Liver (tissue), 9 donors: ENCODE measurements around the gene GALNTL6. TPM values are rescaled to one million over a fixed set of nuclear protein-coding genes. Genes with fewer than 3 reads are reported as not detected.

ENCODE experiments used
- DNase-seq: peaks from one replicate; pipeline ENCODE4 v3.0.0-alpha.2; 2017; ENCODE audit warnings: low spot score
- H3K27ac ChIP-seq, 2 donors: one replicate each; pipeline ENCODE4 v1.7.0; 2013; ENCODE audit warnings: inconsistent platforms in 2 of 2, low read length in 2 of 2, control low read depth in 1 of 2, low read depth in 1 of 2, mild to moderate bottlenecking in 1 of 2
- H3K27me3 ChIP-seq, 4 donors: one replicate each; pipeline versions ENCODE4 v1.6.1 to v1.7.0; 2013; ENCODE audit warnings: low read length in 3 of 4, inconsistent platforms in 1 of 4, mild to moderate bottlenecking in 1 of 4, moderate library complexity in 1 of 4; ENCODE audit not compliant: control insufficient read depth in 4 of 4, insufficient read depth in 4 of 4
- H3K36me3 ChIP-seq, 4 donors: one replicate each; pipeline versions ENCODE4 v1.6.1 to v1.7.0; 2013; ENCODE audit warnings: low read length in 3 of 4, mild to moderate bottlenecking in 3 of 4, low read depth in 1 of 4, moderate library complexity in 1 of 4; ENCODE audit not compliant: control insufficient read depth in 4 of 4, insufficient read depth in 3 of 4
- H3K4me1 ChIP-seq, 4 donors: one replicate each; pipeline versions ENCODE4 v1.6.1 to v1.7.0; 2013; ENCODE audit warnings: low read length in 3 of 4, mild to moderate bottlenecking in 3 of 4, moderate library complexity in 1 of 4; ENCODE audit not compliant: control insufficient read depth in 4 of 4, insufficient read depth in 4 of 4
- H3K4me3 ChIP-seq, 3 donors: one replicate each; pipeline versions ENCODE4 v1.6.1 to v1.7.0; 2013; ENCODE audit warnings: low read length in 3 of 3, control low read depth in 1 of 3, low read depth in 1 of 3, mild to moderate bottlenecking in 1 of 3
- H3K9ac ChIP-seq, 2 donors: one replicate each; pipeline ENCODE4 v1.7.0; 2013; ENCODE audit warnings: low read length in 2 of 2, mild to moderate bottlenecking in 2 of 2, moderate library complexity in 2 of 2, control low read depth in 1 of 2, low read depth in 1 of 2
- H3K9me3 ChIP-seq, 4 donors: one replicate each; pipeline versions ENCODE4 v1.6.1 to v1.7.0; 2013; ENCODE audit warnings: low read length in 3 of 4; ENCODE audit not compliant: control insufficient read depth in 4 of 4
- ATF3 ChIP-seq: IDR thresholded peaks from 2 replicates; pipeline ENCODE4 v1.6.1; 2016; ENCODE audit warnings: antibody characterized with exemption
- CTCF ChIP-seq: fragments of 150-350 bp; IDR thresholded peaks from 2 replicates; pipeline ENCODE4 v1.5.1; 2017; ENCODE audit warnings: improper control_type of control experiment, low read depth, low read length; ENCODE audit not compliant: missing input control
- FOXA1 ChIP-seq: IDR thresholded peaks from 2 replicates; pipeline ENCODE4 v1.6.1; 2016; ENCODE audit warnings: antibody characterized with exemption
- FOXA2 ChIP-seq: IDR thresholded peaks from 2 replicates; pipeline ENCODE4 v1.6.1; 2016; ENCODE audit warnings: antibody characterized with exemption
- GABPA ChIP-seq, 2 donors: IDR thresholded peaks in 1 of 2; conservative IDR thresholded peaks in 1 of 2; 2 replicates each; pipeline ENCODE4 v1.6.1; 2016; ENCODE audit warnings: antibody characterized with exemption in 2 of 2, mild to moderate bottlenecking in 1 of 2, moderate library complexity in 1 of 2
- HNF4G ChIP-seq: IDR thresholded peaks from 2 replicates; pipeline ENCODE4 v1.6.1; 2016; ENCODE audit warnings: antibody characterized with exemption
- JUND ChIP-seq, 2 donors: IDR thresholded peaks; 2 replicates each; pipeline ENCODE4 v1.6.1; 2016; ENCODE audit warnings: antibody characterized with exemption in 2 of 2
- MAX ChIP-seq: IDR thresholded peaks from 2 replicates; pipeline ENCODE4 v1.6.1; 2016; ENCODE audit warnings: antibody characterized with exemption
- NR2F2 ChIP-seq: IDR thresholded peaks from 2 replicates; pipeline ENCODE4 v1.6.1; 2016; ENCODE audit warnings: antibody characterized with exemption
- RAD21 ChIP-seq, 2 donors: IDR thresholded peaks; 2 replicates each; pipeline ENCODE4 v1.6.1; 2016; ENCODE audit warnings: antibody characterized with exemption in 2 of 2, mild to moderate bottlenecking in 2 of 2
- REST ChIP-seq: IDR thresholded peaks from 2 replicates; pipeline ENCODE4 v1.6.1; 2016; ENCODE audit warnings: antibody characterized with exemption, mild to moderate bottlenecking
- RXRA ChIP-seq, 2 donors: IDR thresholded peaks; 2 replicates each; pipeline ENCODE4 v1.6.1; 2017 to 2018; ENCODE audit warnings: antibody characterized with exemption in 2 of 2, mild to moderate bottlenecking in 1 of 2
- TAF1 ChIP-seq: conservative IDR thresholded peaks from 2 replicates; pipeline ENCODE4 v1.6.1; 2016; ENCODE audit warnings: antibody characterized with exemption, mild to moderate bottlenecking
- YY1 ChIP-seq: IDR thresholded peaks from 2 replicates; pipeline ENCODE4 v1.6.1; 2016; ENCODE audit warnings: antibody characterized with exemption, mild to moderate bottlenecking
- ZBTB33 ChIP-seq: IDR thresholded peaks from 2 replicates; pipeline ENCODE4 v1.6.1; 2016; ENCODE audit warnings: antibody characterized with exemption
- WGBS: extraction: QIAGEN DNeasy Blood & Tissue Kit; methylation state at CpG from one replicate; pipeline ENCODE4 v1.1.7; 2013; 5-methylcytosine and 5-hydroxymethylcytosine counted together
- polyA plus RNA-seq, 2 donors: library from polyadenylated mRNA; stranded (reverse) in 1 of 2; unstranded in 1 of 2; fragments of 200-250 nt in 1 of 2; fragments of >200 nt in 1 of 2; fragmentation: Nextera tagmentation in 1 of 2; extraction: Ambion mirVana in 1 of 2; gene quantifications; one replicate each; pipeline versions ENCODE4 v1.2.1 to v1.2.3, GENCODE V29; 2013 to 2015
- total RNA-seq, 2 donors: library from RNA; depleted of rRNA; stranded (reverse); fragments of >200 nt; gene quantifications; one replicate each; pipeline ENCODE4 v1.2.3, GENCODE V29; 2014
- donor health status: healthy.
- donor health status: healthy.
- donor health status: healthy.
- donor health status: healthy.
- donor health status: healthy.

Gene GALNTL6
- total and polyA plus RNA-seq, 4 donors: 0.06 to 0.08 TPM; not detected in 2

GRCh38 chr4:172390331-172390730, 577.1 kb downstream of the GALNTL6 start:
- no peak overlapping the region for H3K4me3 ChIP-seq
- H3K9me3 ChIP-seq: no peaks in the 10 kb centered on the region
- no peak for DNase-seq
- no peaks in the 10 kb centered on the region for H3K36me3 ChIP-seq
- WGBS: 78% methylated on average over 1 of the region's 1 CpG
- H3K4me1 ChIP-seq: no peaks in the 10 kb centered on the region
- TF ChIP-seq MAX (no peak), CTCF (no peak), TAF1 (no peak), ZBTB33 (no peak)
- no peak overlapping the region for H3K9ac ChIP-seq
- no peak overlapping the region for H3K27ac ChIP-seq
- no peaks in the 10 kb centered on the region for H3K27me3 ChIP-seq

GRCh38 chr4:172392741-172393140, 579.5 kb downstream of the GALNTL6 start:
- H3K4me1 ChIP-seq: no peaks in the 10 kb centered on the region
- WGBS: 84% methylated on average over 10 of the region's 10 CpGs
- no peak for TF ChIP-seq ZBTB33
- TF ChIP-seq RXRA (IDR thresholded peaks at IDR 0.05): no peak
- no peak for TF ChIP-seq RAD21 (IDR thresholded peaks at IDR 0.05)
- no peak for TF ChIP-seq FOXA1
- no peak for TF ChIP-seq YY1
- no peak for TF ChIP-seq FOXA2
- TF ChIP-seq HNF4G: no peak
- no peak for TF ChIP-seq REST
- TF ChIP-seq GABPA (IDR thresholded peaks at IDR 0.05 in 1 of 2, conservative IDR thresholded peaks at IDR 0.05 in 1 of 2): no peak
- no peak for TF ChIP-seq NR2F2
- no peak for TF ChIP-seq JUND (IDR thresholded peaks at IDR 0.05)
- TF ChIP-seq ATF3: no peak

More at GRCh38 chr4:172392741-172393140, 579.5 kb downstream of the GALNTL6 start:
- no peak for DNase-seq
- H3K4me3 ChIP-seq: no peak overlapping the region
- no peaks in the 10 kb centered on the region for H3K36me3 ChIP-seq
- no peak overlapping the region for H3K27ac ChIP-seq
- H3K9ac ChIP-seq: no peak overlapping the region
- no peaks in the 10 kb centered on the region for H3K9me3 ChIP-seq
- H3K27me3 ChIP-seq: no peaks in the 10 kb centered on the region
